ENCODE data around the gene HOXB2.

The HOXB2 gene

DNA sequence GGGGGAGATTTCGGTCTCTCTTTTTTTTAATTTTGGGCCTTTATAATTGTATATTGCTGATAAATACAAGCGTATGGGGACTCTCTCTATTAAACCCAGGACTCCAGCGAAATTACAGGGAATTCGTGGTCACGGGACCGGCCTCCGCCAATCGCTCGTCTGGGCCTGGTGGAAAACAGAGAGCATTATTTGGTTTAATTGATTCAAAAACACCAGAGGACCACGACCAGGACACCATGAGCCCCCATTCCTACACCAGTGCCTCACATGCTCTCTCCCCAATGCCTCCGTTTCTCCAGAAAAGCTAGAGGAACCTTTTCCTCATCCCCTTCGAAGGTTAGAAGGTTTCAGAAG lies at the start of gene HOXB2:
Gene HOXB2 (minus strand): TSS at position 88 of the 354 bp plus-strand sequence. CDS start 198 bp downstream, outside the sequence.
- Mint-ChIP-seq H3K4me1 (ENCODE audit: low read depth) (peaks cover 51% of the 10 kb centered on the region), H3K9me3 (ENCODE audit: low read depth) (no peaks in the 10 kb centered on the region), H3K4me3 (peak within 1 kb of the TSS; percentile 97), H3K27ac (peak within 1 kb of the TSS; percentile 95), H3K36me3 (no peaks in the 10 kb centered on the region), H3K27me3 (peaks cover 2% of the 10 kb centered on the region)

GRCh38 chr17:48593840-48594537 lies 49.1 kb upstream of the HOXB2 start:
- Mint-ChIP-seq H3K4me3 (peak overlapping the region; percentile 85), H3K9me3 (ENCODE audit: low read depth) (no peaks in the 10 kb centered on the region), H3K36me3 (no peaks in the 10 kb centered on the region), H3K4me1 (ENCODE audit: low read depth) (peaks cover 45% of the 10 kb centered on the region), H3K27me3 (peaks cover 52% of the 10 kb centered on the region), H3K27ac (no peak overlapping the region)

DNA sequence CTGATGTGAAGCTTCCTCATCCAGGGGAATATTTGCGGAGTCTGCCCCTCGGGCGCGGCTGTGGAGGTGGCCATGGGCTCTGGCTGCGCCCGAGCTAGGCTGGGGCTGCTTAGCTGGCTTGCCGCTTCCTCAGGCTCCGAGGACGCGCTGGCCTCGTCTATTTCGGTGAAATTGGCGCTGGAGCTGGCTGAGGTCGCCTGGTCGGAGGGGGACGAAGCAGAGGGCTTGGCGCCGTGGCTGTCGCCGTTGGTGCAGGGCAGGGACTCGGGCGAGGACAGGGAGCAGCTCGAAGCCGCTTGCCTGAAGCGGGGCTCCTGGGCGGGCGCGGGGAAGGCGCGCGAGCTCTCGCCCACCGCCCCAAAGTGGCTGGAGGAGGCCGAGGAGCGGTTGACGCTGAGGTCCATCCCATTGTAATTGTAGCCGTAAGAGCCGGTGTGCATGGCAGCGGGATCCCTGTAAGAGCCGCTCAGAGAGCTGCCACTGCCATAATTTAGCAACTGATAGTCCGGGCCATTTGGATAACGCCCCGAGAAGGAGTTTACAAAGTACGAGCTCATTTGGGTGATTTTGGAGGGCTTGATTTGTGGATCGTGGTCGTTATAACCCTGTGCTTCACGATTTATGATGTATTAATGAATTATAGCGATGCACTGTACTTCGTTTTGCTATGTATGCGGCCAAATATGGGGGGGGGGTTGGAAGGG lies 48.4 kb upstream of the HOXB2 start, which contains the start of gene HOXB5:
Gene HOXB5 (minus strand): TSS at position 654 of the 704 bp plus-strand sequence. CDS start 97 bp downstream, at position 557.
- H3K4me1 Mint-ChIP-seq (ENCODE audit: low read depth) = peaks cover 39% of the 10 kb centered on the region
- H3K4me3 Mint-ChIP-seq = peak within 1 kb of the TSS; percentile 85
- peaks cover 52% of the 10 kb centered on the region for H3K27me3 Mint-ChIP-seq
- H3K9me3 Mint-ChIP-seq (ENCODE audit: low read depth) = no peaks in the 10 kb centered on the region
- no peaks in the 10 kb centered on the region for H3K36me3 Mint-ChIP-seq
- no peak within 1 kb of the TSS for H3K27ac Mint-ChIP-seq

DNA sequence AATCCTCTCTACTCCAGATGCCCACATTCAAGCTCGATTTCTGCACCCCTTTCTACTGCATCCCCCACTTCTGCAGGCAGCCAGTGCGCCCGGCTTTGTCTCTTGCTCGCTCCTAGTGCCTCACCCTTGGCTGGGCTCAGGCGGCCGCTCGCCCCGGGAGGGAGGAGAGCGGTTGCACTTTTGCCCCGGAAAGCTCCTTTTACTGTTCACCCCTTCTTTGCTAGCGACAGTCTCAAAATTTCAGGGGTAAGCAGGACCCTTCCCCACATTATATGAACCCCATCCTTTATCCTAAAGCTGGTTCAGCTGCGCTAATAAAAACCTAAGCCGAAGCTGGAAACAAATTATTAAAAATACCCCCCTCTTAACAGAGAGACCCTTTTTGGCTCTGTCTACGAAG lies 47.7 kb upstream of the HOXB2 start:
- Mint-ChIP-seq H3K4me3 (peak overlapping the region; percentile 85), H3K27me3 (peaks cover 51% of the 10 kb centered on the region), H3K27ac (no peak overlapping the region), H3K36me3 (no peaks in the 10 kb centered on the region), H3K9me3 (ENCODE audit: low read depth) (no peaks in the 10 kb centered on the region), H3K4me1 (ENCODE audit: low read depth) (peaks cover 33% of the 10 kb centered on the region)

GRCh38 chr17:48592057-48592514 lies 47.2 kb upstream of the HOXB2 start:
- H3K4me1 Mint-ChIP-seq (ENCODE audit: low read depth) = peaks cover 31% of the 10 kb centered on the region
- H3K9me3 Mint-ChIP-seq (ENCODE audit: low read depth) = no peaks in the 10 kb centered on the region
- no peaks in the 10 kb centered on the region for H3K36me3 Mint-ChIP-seq
- no peak overlapping the region for H3K4me3 Mint-ChIP-seq
- peaks cover 52% of the 10 kb centered on the region for H3K27me3 Mint-ChIP-seq
- H3K27ac Mint-ChIP-seq = no peak overlapping the region

DNA sequence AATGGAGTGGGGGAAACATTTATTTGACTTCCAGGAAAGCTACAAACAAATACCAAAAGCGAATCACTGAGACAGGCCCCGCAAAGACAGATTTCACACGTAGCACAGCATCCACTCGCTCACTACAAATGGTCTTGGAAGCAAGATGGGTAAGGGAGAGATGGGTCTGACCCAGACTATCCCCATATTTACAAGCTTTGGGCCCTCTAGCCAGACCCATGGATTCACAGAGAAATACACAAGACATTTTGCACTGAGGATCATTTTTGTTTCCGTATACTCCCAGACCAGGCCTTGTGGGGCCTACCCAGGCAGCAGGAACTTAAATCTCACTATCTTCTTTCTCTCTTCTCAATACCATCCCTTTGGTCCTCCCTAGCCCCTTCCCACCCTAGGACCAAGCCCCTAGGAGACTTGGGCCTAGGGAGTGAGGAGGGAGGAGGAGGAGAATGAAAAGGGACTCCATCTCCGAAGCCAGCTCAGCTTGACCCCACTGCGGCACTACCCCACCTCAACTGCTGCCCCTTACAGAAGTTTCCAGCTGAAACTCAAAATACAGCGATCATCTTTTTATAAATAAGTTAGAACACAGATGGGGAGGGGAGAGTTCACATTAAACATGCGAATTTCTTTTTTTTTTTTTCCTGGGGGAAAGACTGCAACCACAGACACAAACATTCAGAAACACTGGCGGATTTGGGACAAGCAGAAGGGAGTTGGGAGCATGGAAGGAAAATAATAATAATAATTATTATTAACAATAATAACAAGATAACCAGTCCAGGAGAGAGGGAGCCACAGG lies 46.5 kb upstream of the HOXB2 start:
- Mint-ChIP-seq H3K27ac (peak overlapping the region; percentile 23), H3K4me1 (ENCODE audit: low read depth) (peaks cover 27% of the 10 kb centered on the region), H3K9me3 (ENCODE audit: low read depth) (no peaks in the 10 kb centered on the region), H3K27me3 (peaks cover 51% of the 10 kb centered on the region), H3K36me3 (no peaks in the 10 kb centered on the region), H3K4me3 (no peak overlapping the region)

GRCh38 chr17:48590607-48591161 lies 45.8 kb upstream of the HOXB2 start:
- Mint-ChIP-seq H3K4me1 (ENCODE audit: low read depth) (peaks cover 32% of the 10 kb centered on the region), H3K9me3 (ENCODE audit: low read depth) (no peaks in the 10 kb centered on the region), H3K4me3 (no peak overlapping the region), H3K27me3 (peaks cover 51% of the 10 kb centered on the region), H3K36me3 (no peaks in the 10 kb centered on the region), H3K27ac (no peak overlapping the region)

DNA sequence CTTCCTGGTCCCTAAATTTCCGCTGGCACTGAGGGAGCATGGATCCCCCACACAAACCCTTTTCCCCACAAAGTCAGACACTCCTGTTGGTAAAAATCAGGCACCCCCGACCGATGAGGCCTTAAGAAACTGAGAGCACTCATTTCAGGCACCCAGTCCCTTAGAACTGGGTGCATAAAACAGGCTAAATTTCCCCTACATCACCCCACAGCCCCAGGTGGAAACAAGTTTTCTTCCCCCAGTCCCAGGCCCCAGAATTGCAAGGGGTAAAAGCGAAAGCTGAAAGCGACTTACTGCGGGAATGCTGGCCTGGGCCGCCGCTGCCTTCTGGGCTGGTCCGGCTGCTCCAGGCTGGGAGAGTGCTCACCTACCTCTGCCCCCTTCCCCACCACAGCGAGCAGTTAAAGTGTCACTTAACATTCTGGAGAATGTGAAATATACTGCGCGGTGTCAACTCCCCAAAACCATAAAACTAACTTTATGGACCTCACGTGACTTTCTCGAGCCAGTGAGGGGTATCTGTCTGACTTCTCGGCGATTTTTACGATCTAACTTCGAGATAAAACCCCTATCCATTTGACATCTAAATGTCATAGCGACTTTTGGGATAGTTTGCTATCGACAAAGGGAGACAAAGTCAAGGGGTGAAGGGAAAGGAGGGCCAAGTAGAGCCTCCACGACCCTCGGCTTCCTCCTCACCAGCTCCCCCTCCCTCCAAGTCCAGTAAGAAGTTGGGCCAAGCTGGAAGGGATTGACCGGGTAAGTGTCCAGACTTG lies 45.1 kb upstream of the HOXB2 start, which contains the start of gene HOXB3:
Gene HOXB3 (minus strand): TSS at position 411 of the 776 bp plus-strand sequence. CDS start 37,767 bp downstream, outside the sequence.
- Mint-ChIP-seq H3K4me1 (ENCODE audit: low read depth) (peaks cover 39% of the 10 kb centered on the region), H3K36me3 (no peaks in the 10 kb centered on the region), H3K27ac (no peak within 1 kb of the TSS), H3K9me3 (ENCODE audit: low read depth) (no peaks in the 10 kb centered on the region), H3K27me3 (peaks cover 52% of the 10 kb centered on the region), H3K4me3 (no peak within 1 kb of the TSS)

- Mint-ChIP-seq H3K4me3 (no peak overlapping the region), H3K4me1 (ENCODE audit: low read depth) (peaks cover 42% of the 10 kb centered on the region), H3K27ac (no peak overlapping the region), H3K36me3 (no peaks in the 10 kb centered on the region), H3K27me3 (peaks cover 56% of the 10 kb centered on the region), H3K9me3 (ENCODE audit: low read depth) (no peaks in the 10 kb centered on the region)
These were observed 44.3 kb upstream of the HOXB2 start for GRCh38 chr17:48589060-48589830.

GRCh38 chr17:48588528-48588927 lies 43.6 kb upstream of the HOXB2 start:
- Mint-ChIP-seq H3K27ac (no peak overlapping the region), H3K4me3 (no peak overlapping the region), H3K27me3 (peaks cover 59% of the 10 kb centered on the region), H3K36me3 (no peaks in the 10 kb centered on the region), H3K9me3 (ENCODE audit: low read depth) (no peaks in the 10 kb centered on the region), H3K4me1 (ENCODE audit: low read depth) (peaks cover 36% of the 10 kb centered on the region)

DNA sequence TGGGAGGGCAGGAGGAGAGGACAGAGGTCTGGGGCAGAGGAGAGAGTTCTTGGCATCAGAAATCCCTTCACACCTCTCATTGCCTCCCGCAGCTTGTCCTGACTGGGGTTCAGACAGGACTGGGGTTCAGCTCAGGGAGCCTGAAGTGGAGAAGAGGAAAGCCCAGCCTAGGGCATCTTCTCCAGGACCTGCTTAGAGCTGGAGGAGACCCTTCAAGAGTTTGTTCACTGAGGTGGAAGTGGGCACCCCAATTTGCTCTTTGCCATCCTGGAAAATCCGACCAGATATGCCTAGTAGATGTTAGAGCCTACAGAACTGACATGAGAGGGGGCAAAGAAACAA lies 43.1 kb upstream of the HOXB2 start:
- H3K27ac Mint-ChIP-seq = no peak overlapping the region
- no peak overlapping the region for H3K4me3 Mint-ChIP-seq
- H3K36me3 Mint-ChIP-seq = no peaks in the 10 kb centered on the region
- peaks cover 31% of the 10 kb centered on the region for H3K4me1 Mint-ChIP-seq (ENCODE audit: low read depth)
- H3K27me3 Mint-ChIP-seq = peaks cover 62% of the 10 kb centered on the region
- no peaks in the 10 kb centered on the region for H3K9me3 Mint-ChIP-seq (ENCODE audit: low read depth)

GRCh38 chr17:48587276-48588073 lies 42.6 kb upstream of the HOXB2 start:
- H3K27ac Mint-ChIP-seq = no peak overlapping the region
- no peaks in the 10 kb centered on the region for H3K36me3 Mint-ChIP-seq
- no peaks in the 10 kb centered on the region for H3K9me3 Mint-ChIP-seq (ENCODE audit: low read depth)
- peaks cover 63% of the 10 kb centered on the region for H3K27me3 Mint-ChIP-seq
- H3K4me3 Mint-ChIP-seq = no peak overlapping the region
- H3K4me1 Mint-ChIP-seq (ENCODE audit: low read depth) = peaks cover 28% of the 10 kb centered on the region

Data from activated naive CD8-positive, alpha-beta T cell (primary cell).